HG02981 (cell line): ENCODE results near the gene MPC1.
"Not testable (repeated sequence)": the region's sequence is repeated elsewhere in the genome, so short reads cannot be mapped to it uniquely, and the experiment has no call there.

Experiments
- ATAC-seq: cut with Tn5 transposase; IDR thresholded peaks from one replicate; pipeline ENCODE4 v1.9.1; 2021; ENCODE audit warnings: mild to moderate bottlenecking, moderate library complexity; ENCODE audit not compliant: unreplicated experiment

The MPC1 gene

GRCh38 chr6:166408936-166409755 lies 26.4 kb upstream of the MPC1 start:
- no peak for ATAC-seq

- ATAC-seq = no peak
These were observed 23.5 kb upstream of the MPC1 start for GRCh38 chr6:166406197-166406596.

DNA sequence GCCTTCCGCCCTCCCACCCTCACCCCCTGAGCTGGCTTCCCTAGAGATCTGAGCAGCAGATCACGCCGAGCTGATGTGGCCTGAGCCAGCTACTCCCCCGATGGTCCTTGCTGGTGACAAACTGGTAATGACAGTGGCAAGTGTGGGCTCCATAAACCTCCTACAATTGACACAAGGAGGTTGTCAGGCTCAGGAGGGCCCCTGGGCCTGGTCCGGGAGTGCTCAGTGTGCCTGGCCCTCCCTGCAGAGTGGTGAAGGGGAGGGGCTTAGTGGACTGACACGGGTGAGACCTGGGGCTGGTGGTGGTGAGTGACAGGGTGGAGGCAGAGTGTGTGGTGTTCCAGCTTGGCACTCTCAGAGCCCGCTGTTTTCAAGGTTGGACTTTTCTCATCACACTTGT lies 22.6 kb upstream of the MPC1 start:
- ATAC-seq = no peak

DNA sequence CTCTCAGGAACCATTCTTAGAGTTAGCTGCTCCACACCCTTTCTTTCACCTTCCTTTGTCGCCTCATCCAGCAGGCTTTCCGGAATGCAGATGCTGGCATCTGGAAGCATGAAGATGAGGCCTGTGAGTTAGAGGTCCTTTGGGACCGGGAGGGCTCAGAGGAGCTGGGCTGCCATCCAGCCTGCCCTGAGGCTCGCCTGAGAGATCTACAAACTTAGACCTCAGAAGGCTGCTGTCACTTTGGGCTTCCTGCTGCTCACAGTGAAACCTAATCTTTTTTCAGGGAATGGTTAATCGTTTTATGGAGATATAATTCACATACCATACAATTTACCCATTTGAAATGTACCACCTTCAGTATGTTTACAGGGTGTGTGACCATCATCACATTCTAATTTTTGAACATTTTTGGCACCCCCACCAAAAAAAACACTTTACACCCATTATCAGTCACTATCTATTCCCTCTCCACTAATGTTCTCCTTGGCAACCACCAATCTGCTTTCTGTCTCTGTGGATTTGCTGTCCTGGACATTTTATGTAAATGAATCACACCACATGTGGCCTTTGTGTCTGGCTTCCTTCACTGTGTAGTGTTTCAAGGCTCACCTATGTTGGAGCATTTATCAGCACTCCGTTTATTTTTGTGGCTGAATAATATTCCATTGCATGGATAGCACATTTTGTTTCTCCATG lies 20.0 kb upstream of the MPC1 start:
- ATAC-seq = no peak

- ATAC-seq = peak; percentile 73
These were observed 18.0 kb upstream of the MPC1 start for GRCh38 chr6:166400649-166401250.

GRCh38 chr6:166400181-166400580 lies 17.4 kb upstream of the MPC1 start:
- ATAC-seq = no peak

DNA sequence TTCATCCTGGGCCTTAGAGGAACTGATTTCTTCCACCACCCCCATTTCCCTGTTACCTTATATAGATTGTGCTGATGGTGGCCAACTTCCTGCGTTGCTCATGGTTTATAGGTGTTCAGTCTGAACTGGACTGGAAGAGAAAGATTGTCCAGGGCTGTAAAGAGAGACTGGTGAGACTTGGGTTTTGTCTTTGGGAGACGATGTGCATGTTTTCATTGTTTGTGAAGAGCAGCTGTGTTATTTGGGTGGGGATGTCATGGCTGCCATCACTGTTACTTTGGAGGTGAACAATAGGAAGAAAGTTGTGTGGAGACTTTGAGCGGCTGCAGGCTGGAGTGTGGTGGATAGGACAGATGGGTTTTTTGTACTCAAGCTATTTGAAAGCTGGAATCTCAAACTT lies 15.6 kb upstream of the MPC1 start:
- no peak for ATAC-seq

DNA sequence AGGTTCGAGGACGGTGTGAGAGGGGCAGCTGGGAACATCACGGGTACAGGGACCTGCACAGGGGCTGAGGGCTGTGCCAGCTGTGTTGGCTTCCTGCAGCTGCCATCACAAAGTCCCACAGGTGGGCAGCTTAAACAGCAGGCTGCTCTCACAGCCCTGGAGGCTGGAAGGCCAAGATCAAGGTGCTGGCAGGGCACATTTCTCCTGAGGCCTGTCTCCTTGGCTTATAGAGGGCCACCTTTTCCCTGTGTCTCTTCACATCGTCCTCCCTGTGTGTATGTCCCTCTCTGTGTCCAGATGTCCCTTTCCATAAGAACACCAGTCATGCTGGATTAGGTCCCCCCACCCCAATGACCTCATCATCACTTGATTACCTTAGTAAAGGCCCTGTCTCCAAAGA lies 15.1 kb upstream of the MPC1 start:
- ATAC-seq = no peak

GRCh38 chr6:166395778-166396177 lies 13.0 kb upstream of the MPC1 start:
- no peak for ATAC-seq

DNA sequence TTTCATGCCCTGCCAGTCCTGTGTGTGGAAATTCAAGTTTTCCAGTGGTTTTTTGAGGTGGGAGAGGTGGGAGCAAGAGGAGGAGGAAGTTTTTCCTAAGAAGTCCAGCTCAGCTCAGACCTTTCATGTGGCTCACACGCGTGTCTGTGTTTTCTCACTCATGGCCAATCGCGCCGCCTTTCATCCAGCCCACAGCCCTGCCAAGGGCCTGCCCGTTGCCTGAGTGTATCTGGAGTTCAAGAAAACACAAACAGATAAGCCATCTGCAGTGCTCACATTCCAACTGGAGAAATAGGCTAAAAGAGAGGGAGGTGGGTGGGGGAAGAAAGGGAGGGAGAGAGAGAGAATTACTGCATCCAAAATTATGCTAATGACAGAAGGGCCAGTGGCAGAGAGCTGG lies 12.6 kb upstream of the MPC1 start:
- ATAC-seq = no peak

DNA sequence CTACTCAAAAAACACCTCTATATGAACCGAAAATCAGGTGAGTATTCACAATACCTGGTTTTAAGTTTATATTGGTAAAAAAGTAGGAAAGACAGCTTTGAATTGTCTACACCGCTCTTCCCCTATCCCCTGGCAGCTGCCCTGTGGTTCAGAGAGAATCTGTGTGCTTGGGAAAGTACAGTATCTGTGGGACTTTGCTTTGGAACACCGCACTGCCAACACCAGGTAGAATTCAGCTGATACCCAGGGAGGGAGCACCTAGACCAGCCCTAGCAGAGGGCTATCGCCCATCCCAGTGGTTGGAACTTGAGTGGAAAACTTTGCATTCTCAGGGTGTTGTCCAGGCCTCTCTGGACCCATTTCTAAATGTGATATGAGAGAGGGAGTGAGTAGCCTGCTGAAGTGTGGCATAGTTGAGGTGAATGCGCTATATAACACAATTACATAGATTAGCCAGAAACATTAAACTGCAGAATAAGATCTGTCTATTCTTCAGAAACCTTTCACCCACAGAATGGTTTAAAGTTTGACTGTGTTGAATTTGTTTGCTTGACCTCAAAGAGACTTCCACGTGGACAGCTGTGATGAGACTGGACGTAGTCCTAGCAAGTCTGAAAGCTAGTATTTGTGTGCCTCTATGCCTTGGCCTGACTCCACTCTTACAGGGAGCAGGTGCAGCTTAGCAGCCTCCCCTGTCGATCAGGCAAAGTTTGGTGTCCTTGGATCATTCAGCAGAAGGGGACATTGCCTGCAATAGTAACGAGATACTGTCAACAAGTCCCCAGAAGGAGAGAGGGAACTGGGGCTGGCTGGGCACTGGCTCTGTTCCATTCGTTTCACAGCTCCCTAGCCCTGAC lies 11.5 kb upstream of the MPC1 start:
- no peak for ATAC-seq

DNA sequence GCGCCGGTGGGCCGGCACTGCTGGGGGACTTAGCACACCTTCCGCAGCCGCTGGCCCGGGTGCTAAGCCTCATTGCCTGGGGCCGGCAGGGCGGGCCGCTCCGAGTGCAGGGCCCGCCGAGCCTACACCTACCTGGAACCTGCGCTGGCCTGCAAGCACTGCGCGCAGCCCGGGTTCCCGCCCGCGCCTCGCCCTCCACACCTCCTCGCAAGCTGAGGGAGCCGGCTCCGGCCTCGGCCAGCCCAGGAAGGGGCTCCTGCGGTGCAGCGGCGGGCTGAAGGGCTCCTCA lies 10.7 kb upstream of the MPC1 start:
- ATAC-seq = no peak

- not testable (repeated sequence) for ATAC-seq
These were observed 10.2 kb upstream of the MPC1 start for GRCh38 chr6:166392755-166393534.

GRCh38 chr6:166389119-166389518 lies 6.4 kb upstream of the MPC1 start:
- ATAC-seq = no peak

DNA sequence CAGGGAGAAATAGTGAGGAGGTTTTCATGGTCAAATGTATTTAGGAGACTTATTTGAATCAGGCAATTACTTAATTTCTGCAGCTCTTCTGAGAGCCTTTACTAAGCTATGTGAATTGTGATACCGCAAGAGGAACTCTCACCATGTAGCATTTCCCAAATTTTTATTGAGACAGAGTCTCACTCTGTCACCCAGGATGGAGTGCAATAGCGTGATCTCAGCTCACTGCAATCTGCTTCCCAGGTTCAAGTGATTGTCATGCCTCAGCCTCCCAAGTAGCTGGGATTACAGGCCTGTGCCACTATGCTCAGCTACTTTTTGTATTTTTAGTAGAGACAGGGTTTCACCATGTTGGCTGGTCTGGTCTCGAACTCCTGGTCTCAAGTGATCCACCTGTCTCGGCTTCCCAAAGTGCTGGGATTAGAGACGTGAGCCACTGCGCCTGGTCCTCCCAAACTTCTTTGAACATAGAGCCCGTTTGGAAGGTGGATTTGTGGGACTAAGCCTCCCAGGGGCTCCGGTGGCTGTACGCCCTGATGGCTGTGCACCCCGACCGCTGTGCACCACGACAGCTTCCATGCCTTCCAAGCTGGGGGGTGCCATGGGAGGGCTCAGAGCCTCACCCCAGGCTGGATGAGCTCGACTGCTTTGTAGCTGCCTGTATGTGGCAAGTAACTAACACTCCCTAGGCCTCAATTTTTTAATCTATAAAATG lies 5.7 kb upstream of the MPC1 start:
- no peak for ATAC-seq

DNA sequence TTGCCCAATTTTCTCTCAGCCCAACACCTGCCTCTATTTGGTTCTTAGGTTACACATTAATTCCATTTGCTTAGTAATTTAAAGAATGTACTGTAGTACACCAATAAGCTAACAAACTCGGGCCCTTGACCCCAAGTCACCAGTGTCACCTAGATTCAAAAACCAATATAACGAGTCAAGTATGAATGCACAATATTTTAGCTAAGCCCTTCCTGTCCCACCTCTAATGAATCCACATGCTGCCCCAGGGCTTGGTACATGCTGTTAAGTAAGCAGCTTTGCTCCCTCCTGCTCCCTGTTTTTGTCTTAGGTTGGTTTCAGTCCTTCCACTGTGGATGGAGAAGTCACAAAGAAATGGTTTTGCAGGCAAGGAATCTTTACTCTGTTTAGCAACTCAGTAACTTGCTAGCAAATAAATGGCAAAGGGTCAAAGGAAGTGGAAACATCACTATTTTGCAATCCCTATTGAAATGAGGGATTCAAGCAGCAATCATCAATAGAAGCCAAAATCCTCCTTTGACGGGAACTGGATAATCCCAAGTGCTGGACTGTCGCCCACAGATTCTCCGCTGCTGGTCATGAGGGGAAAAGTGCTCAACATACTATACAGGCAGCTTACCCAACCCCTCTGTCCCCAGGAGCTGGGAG lies 5.0 kb upstream of the MPC1 start:
- no peak for ATAC-seq

DNA sequence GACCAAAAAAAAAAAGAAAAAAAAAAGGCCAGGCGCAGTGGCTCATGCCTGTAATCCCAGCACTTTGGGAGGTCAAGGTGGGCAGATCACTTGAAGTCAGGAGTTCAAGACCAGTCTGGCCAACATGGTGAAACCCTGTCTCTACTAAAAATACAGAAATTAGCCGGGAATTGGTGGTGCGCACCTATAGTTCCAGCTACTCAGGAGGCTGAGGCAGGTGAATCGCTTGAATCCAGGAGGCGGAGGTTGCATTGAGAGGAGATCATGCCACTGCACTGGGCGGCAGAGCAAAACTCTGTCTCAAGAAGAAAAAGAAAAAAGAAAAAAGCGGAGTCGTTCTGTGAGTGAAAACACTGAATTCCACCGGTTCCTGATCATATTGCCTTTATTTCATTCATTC lies 4.4 kb upstream of the MPC1 start:
- not testable (repeated sequence) for ATAC-seq

GRCh38 chr6:166386111-166386510 lies 3.4 kb upstream of the MPC1 start:
- no peak for ATAC-seq

DNA sequence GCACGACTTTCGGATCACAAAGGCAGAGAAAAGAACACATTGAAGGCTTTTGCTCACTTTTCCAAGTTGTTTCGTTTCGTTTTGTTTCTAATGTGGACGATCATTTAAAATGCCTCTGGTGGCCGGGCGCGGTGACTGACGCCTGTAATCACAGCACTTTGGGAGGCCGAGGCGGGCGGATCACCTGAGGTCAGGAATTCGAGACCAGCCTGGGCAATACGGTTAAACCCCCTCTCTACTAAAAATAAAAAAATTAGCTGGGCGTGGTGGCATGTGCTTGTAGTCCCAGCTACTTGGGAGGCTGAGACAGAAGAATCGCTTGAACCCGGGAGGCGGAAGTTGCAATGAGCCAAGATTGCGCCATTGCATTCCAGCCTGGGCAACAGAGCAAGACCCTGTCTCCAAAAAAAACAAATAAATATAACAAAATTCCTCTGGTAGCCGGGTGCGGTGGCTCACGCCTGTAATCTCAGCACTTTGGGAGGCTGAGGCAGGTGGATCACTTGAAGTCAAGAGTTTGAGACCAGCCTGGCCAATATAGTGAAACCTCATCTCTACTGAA lies 1.1 kb upstream of the MPC1 start:
- peak; percentile 2 for ATAC-seq
